GM10266 (cell line): ENCODE results near the gene PPP1R2.

ENCODE experiments used
- DNase-seq: peaks from one replicate; pipeline ENCODE4 v3.0.0; 2012; ENCODE audit errors: extremely low spot score
- CTCF ChIP-seq: IDR thresholded peaks from 2 replicates; pipeline ENCODE4 v1.5.1; 2012; ENCODE audit warnings: mild to moderate bottlenecking, low read depth; ENCODE audit not compliant: control insufficient read depth, insufficient read depth; ENCODE audit errors: missing control alignments

The PPP1R2 gene

DNA sequence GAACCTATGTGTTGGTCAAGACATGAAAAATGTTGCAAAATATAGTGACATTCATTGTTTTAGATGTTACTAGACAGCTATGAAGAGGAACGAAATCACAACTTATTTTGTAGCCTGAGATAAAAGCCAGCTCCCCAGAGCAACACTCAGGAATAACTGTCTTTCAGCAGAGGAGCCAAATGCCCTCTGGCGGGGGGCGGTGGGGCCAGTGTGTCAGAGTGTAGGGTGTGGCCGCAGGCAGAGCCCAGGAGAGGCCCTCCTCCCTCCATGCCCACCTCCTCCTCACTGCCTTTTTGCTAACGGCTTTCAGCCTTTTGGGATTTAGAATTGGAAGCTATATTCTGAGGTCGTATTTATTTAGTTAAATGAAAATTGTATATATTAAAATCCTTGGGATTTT is 23.7 kb upstream of the PPP1R2 start:
- no peak for TF ChIP-seq CTCF
- no peak for DNase-seq

DNA sequence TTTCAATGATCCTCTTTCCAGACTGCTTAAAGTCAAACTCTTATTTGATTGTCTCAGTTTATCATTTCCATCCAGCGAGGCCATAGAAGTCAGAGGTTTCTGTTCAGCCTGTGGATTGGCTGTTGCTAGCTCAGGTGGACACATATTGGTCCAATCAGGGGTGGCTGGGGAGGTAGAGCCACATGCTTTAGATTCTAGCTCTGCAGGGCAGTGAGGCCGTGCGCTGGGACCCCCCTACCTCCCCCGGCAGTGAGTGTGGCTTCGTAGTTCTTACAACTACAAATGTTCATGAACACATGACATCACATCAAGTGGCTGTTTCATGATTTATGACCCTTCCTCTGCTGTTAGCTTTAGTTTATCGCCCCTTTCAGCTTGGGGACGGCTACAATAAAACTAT is 22.6 kb upstream of the PPP1R2 start:
- DNase-seq, result no peak
- TF ChIP-seq CTCF, result no peak

DNA sequence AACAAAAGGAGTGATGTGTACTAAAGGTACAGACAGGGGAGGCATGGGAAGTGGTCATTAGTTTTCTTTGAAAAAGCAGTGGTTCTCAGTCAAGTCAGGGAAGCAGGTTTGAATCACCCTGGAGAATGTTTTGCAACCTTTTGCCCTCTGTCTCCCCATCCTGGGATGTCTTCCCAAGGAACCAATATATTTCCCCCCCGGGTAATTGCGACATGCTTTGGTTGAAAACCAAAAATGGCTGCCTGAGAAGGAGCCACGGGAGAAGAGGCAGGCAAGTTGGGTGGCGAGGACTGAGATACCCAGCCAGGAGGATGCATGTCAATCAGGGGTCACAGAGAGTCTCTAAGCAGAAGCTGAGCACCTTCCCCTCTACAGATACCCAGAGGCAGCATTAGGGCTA is 20.2 kb upstream of the PPP1R2 start:
- DNase-seq, result no peak
- TF ChIP-seq CTCF, result no peak

- no peak for TF ChIP-seq CTCF
- DNase-seq, result no peak
These were observed 16.7 kb upstream of the PPP1R2 start for GRCh38 chr3:195559723-195560409.

- peak; percentile 53 for DNase-seq
- TF ChIP-seq CTCF, result peak; percentile 76
These were observed 15.5 kb upstream of the PPP1R2 start for GRCh38 chr3:195558602-195559001.

DNA sequence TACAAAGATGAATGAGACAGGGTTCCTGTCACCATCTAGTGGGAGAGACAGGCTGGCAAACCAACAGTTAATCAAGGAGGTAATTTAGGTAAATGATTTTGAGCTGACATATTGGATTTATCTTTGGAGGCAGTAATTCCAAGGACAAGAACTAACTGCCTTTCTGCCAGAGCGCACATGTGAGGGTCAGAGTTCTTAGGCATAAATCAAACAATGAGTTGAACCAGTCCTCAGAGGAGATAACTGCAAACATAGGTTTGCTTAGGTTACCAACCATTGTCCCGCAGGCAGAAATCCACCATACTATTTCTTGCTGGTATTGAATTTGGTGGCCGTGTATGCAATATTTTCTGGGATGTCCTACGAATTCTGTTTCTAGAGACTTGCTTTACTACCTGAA is 14.2 kb upstream of the PPP1R2 start:
- TF ChIP-seq CTCF, result no peak
- no peak for DNase-seq

GRCh38 chr3:195556390-195556789 is 13.3 kb upstream of the PPP1R2 start:
- no peak for DNase-seq
- peak; percentile 51 for TF ChIP-seq CTCF
